ENCODE measurements around the gene TRABD. TPM values are rescaled to one million over a fixed set of nuclear protein-coding genes. Genes with fewer than 3 reads are reported as not detected.

The TRABD gene
- total RNA-seq, 4 donors from 2014 or later, result 22.4 to 71.4 (median 27.1) TPM

DNA sequence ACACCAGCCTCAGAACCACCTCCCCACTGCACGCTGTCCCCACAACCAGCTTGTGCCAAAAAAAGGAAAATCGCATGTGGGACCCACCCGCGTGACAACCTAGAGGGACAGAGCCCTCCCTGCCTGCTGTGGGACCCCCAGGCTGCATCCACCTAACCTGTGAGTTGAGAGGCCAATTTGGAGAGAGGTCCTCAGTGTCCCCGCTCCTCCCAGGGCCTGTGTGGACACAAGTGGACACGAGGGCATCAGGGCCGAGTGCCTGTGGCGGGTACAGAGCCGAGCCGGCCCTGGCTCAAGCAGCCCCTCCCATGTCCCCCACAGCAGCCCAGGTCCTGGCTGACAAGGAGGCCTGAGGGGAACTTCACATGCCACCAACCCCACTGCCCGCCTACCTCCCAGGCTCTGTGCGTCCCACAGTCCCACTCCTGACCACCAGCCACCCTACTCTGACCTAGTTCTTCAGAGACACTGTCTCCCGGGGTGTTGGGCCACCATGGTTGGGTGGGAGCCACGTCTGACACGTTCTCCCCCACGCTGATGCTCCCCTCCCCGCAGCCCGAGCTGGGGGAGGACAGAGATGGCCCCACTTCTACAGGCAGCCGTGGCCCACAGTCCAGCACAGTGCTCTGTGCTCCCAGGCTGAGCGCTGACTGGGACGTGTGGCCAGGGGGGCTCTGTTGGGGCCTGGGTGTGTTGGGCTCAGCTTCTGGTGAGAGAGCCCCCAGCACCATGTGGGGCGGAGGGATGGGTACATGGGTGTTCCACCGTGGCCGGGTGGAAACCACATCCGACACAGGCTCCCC lies 34.3 kb downstream of the TRABD start:
- WGBS, 2 donors, result 85 to 89% methylated on average over 9 to 21 of the region's 25 CpGs
- Histone ChIP-seq H3K36me3 (peaks cover 9 to 100% (median 61%) of the 10 kb centered on the region in 3 donors), H3K27me3 (no peaks in the 10 kb centered on the region), H3K27ac (no peak overlapping the region), H3K4me1 (peaks cover 0 to 24% (median 0%) of the 10 kb centered on the region in 4 donors), H3K9me3 (no peaks in the 10 kb centered on the region), H3K4me3 (no peak overlapping the region)
- TF ChIP-seq EP300 (IDR thresholded peaks at IDR 0.05), result no peak
- TF ChIP-seq POLR2A (IDR thresholded peaks at IDR 0.05), result no peak
- TF ChIP-seq CTCF (IDR thresholded peaks at IDR 0.05), result no peak
- DNase-seq (ENCODE audit: low spot score in 2 of 2), result no peak

DNA sequence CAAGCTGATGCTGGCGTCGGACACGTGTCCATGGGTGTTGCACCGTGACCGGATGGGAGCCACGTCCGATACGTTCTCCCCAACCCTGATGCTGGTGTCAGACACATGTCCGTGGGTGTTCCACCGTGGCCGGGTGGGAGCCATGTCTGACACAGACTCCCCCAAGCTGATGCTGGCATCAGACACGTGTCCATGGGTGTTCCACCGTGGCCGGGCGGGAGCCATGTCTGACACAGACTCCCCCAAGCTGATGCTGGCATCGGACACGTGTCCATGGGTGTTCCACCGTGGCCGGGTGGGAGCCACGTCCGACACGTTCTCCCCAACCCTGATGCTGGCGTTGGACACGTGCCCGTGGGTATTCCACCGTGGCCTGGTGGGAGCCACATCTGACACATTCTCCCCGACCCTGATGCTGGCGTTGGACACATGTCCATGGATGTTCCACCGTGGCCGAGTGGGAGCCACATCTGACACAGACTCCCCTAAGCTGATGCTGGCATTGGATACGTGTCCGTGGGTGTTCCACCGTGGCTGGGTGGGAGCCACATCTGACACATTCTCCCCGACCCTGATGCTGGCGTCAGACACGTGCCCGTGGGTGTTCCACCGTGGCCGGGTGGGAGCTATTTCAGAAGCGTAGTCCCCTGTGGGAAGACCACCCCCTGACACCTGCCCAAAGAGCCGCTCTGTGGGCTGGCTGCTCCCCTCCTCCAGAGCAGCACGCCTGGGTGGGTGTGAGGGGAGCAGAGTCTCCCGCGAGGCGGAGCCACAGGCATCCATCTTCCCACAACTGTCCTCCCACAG lies 35.1 kb downstream of the TRABD start:
- TF ChIP-seq POLR2A (IDR thresholded peaks at IDR 0.05) (no peak), EP300 (IDR thresholded peaks at IDR 0.05) (no peak), CTCF (IDR thresholded peaks at IDR 0.05) (no peak)
- Histone ChIP-seq H3K27me3 (no peaks in the 10 kb centered on the region), H3K4me1 (peaks cover 0 to 16% (median 0%) of the 10 kb centered on the region in 4 donors), H3K9me3 (no peaks in the 10 kb centered on the region), H3K36me3 (peaks cover 9 to 100% (median 65%) of the 10 kb centered on the region in 3 donors), H3K4me3 (no peak overlapping the region), H3K27ac (no peak overlapping the region)
- WGBS, 2 donors, result 91 to 92% methylated on average over 35 to 39 of the region's 45 CpGs
- no peak for DNase-seq (ENCODE audit: low spot score in 2 of 2)

DNA sequence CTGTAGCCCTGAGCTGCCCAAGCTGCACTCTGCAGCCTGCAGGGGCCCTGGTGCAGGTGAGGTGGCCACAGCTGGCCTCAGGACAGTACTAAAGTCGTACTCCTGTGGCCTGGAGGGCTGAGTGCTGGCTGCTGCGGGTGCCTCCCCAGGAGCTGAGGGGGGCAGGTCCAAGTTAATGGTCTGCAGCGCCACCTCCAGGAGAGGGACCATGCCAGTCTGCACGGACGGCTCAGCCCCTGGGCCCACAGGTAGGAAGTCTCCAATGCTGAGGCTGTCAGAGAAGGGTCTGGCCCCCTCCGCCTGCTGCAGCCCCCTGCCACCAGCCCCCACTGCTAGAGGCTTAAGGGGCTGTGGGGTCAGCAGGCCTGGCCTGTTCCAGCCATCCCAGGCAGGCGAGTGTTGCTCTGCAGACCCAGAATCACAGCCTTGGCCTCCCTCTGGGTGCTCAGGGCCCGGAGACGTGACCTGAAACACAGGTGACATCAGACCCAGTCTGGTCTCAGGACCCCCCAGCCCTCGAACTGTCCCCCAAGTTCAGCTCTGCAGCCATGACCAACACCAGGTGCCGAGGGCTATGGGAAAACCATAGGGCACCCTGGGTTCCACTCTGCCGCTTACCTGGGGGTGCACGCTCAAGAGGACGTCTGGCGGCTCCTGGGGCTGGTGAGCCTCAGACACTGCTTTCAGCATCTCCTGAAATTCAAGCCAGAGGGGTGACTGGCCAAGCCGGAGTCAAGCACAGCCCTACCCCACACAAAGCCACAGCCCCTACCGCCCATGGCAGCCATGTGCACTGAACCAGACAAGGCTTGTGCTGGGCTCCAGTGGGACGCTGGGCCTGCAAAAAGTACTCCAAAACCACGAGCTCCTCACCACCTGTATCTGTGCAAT lies 35.9 kb downstream of the TRABD start:
- 86 to 95% methylated on average over 12 to 17 of the region's 19 CpGs for WGBS, 2 donors
- DNase-seq (ENCODE audit: low spot score in 2 of 2), result no peak
- H3K27me3 ChIP-seq, result no peaks in the 10 kb centered on the region
- peaks cover 7 to 100% (median 57%) of the 10 kb centered on the region in 3 donors for H3K36me3 ChIP-seq
- H3K9me3 ChIP-seq, result no peaks in the 10 kb centered on the region
- no peak overlapping the region for H3K4me3 ChIP-seq
- no peak overlapping the region for H3K27ac ChIP-seq
- TF ChIP-seq POLR2A (IDR thresholded peaks at IDR 0.05) (no peak), CTCF (IDR thresholded peaks at IDR 0.05) (no peak), EP300 (IDR thresholded peaks at IDR 0.05) (no peak)
- H3K4me1 ChIP-seq, result peaks cover 0 to 9% (median 0%) of the 10 kb centered on the region in 4 donors

GRCh38 chr22:50222508-50222907 lies 36.8 kb downstream of the TRABD start:
- TF ChIP-seq EP300 (IDR thresholded peaks at IDR 0.05) (no peak), CTCF (IDR thresholded peaks at IDR 0.05) (no peak), POLR2A (IDR thresholded peaks at IDR 0.05) (no peak)
- Histone ChIP-seq H3K4me1 (peaks cover 0 to 9% (median 0%) of the 10 kb centered on the region in 4 donors), H3K4me3 (no peak overlapping the region), H3K9me3 (no peaks in the 10 kb centered on the region), H3K36me3 (peaks cover 5 to 100% (median 49%) of the 10 kb centered on the region in 3 donors), H3K27me3 (no peaks in the 10 kb centered on the region), H3K27ac (no peak overlapping the region)
- WGBS, 2 donors, result 90 to 91% methylated on average over 6 to 8 of the region's 8 CpGs
- DNase-seq (ENCODE audit: low spot score in 2 of 2), result no peak
